Upper lobe of left lung (tissue), 6 donors: ENCODE measurements around the gene KCNIP1. TPM values are rescaled to one million over a fixed set of nuclear protein-coding genes. Genes with fewer than 3 reads are reported as not detected.
A peak's percentile ranks its signal among the peaks of the same experiment; 100 is the strongest.

Experiments
- ATAC-seq, 2 donors: fragments of 200-7000 bp; cut with Tn5 transposase; one replicate each; pipeline ENCODE4 v1.9.1; 2022; ENCODE audit warnings: mild to moderate bottlenecking in 2 of 2, moderate library complexity in 2 of 2; ENCODE audit not compliant: low FRiP score in 2 of 2
- DNase-seq, 2 donors: peaks; one replicate each; pipeline ENCODE4 v3.0.0-alpha.2; 2019 to 2020
- H3K27ac ChIP-seq, 4 donors: fragments of 200-600 bp; sonication (generic); one replicate each; pipeline ENCODE4 v1.5.1; 2016 to 2019
- H3K27me3 ChIP-seq, 4 donors: fragments of 200-600 bp; sonication (generic); one replicate each; pipeline ENCODE4 v1.5.1; 2017 to 2019
- H3K36me3 ChIP-seq, 4 donors: fragments of 200-600 bp; sonication (generic); one replicate each; pipeline ENCODE4 v1.5.1; 2016 to 2019
- H3K4me1 ChIP-seq, 4 donors: fragments of 200-600 bp; sonication (generic); one replicate each; pipeline ENCODE4 v1.5.1; 2018 to 2019
- H3K4me3 ChIP-seq, 4 donors: fragments of 200-600 bp; sonication (generic); one replicate each; pipeline ENCODE4 v1.5.1; 2017 to 2019; ENCODE audit warnings: mild to moderate bottlenecking in 2 of 4, moderate library complexity in 1 of 4
- H3K9me3 ChIP-seq, 4 donors: fragments of 200-600 bp; sonication (generic); one replicate each; pipeline ENCODE4 v1.5.1; 2018 to 2019
- EP300 ChIP-seq, 4 donors: sonication (generic); formaldehyde crosslinking; IDR thresholded peaks; one replicate each; pipeline ENCODE4 v1.5.1; 2017; ENCODE audit warnings: antibody characterized with exemption in 4 of 4, control low read depth in 2 of 4
- POLR2A ChIP-seq, 4 donors: fragments of 450-650 bp; IDR thresholded peaks; one replicate each; pipeline ENCODE4 v1.5.1; 2016 to 2017; ENCODE audit warnings: antibody characterized with exemption in 4 of 4, mild to moderate bottlenecking in 2 of 4
- POLR2AphosphoS5 ChIP-seq, 2 donors: sonication (generic); formaldehyde crosslinking; IDR thresholded peaks; one replicate each; pipeline ENCODE4 v1.5.1; 2017; ENCODE audit warnings: antibody characterized with exemption in 2 of 2
- WGBS, 2 donors: methylation state at CpG; one replicate each; pipeline ENCODE4 v1.1.5; 2017 to 2018; 5-methylcytosine and 5-hydroxymethylcytosine counted together
- total RNA-seq, 6 donors: library from RNA; depleted of rRNA in 4 of 6; stranded (reverse); fragments of >200 nt in 4 of 6; gene quantifications; one replicate each; pipeline versions ENCODE4 v1.1.0 to v1.2.1, GENCODE V29; 2016 to 2021
- TF ChIP-seq, protein P1 (sequence below), 6 experiments: fragments of 450-650 bp in 4 of 6; fragments of 200-600 bp in 2 of 6; sonication (generic) in 2 of 6; IDR thresholded peaks; one replicate each; pipeline ENCODE4 v1.5.1; 2016 to 2019; ENCODE audit warnings: antibody characterized with exemption in 6 of 6
- donor health status: DM: no; HTN: no; CAD: no; lungs with moderate emphysema.
- donor health status: DM: no; HTN: yes; CAD: no; lungs with severe emphysema.

Gene KCNIP1
- total RNA-seq, 6 donors from 2014 or later, result 1.9 to 3.3 (median 2.9) TPM; not detected in 1

DNA sequence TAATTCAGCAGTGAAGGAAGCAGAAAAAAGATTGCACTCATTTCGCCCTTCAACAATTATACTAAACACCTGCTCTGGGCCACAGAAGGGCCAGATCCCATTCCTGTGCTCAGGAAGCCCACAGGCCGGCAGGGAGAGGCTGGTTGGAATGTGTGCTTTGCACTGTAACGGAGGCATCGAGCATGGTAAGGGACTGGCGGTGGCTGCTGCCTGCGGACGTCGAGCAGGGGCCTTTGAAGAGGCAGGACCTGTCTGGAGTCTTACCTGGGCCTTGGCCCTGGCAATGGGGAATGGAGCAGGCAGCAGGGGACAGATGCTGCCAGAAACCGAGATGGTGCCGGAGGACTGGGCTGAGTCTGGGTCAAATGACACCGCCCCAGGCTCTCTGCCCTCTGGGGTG lies 97.8 kb downstream of the KCNIP1 start:
- TF ChIP-seq, protein P1, sequence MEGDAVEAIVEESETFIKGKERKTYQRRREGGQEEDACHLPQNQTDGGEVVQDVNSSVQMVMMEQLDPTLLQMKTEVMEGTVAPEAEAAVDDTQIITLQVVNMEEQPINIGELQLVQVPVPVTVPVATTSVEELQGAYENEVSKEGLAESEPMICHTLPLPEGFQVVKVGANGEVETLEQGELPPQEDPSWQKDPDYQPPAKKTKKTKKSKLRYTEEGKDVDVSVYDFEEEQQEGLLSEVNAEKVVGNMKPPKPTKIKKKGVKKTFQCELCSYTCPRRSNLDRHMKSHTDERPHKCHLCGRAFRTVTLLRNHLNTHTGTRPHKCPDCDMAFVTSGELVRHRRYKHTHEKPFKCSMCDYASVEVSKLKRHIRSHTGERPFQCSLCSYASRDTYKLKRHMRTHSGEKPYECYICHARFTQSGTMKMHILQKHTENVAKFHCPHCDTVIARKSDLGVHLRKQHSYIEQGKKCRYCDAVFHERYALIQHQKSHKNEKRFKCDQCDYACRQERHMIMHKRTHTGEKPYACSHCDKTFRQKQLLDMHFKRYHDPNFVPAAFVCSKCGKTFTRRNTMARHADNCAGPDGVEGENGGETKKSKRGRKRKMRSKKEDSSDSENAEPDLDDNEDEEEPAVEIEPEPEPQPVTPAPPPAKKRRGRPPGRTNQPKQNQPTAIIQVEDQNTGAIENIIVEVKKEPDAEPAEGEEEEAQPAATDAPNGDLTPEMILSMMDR (IDR thresholded peaks at IDR 0.05), result no peak
- DNase-seq (peak in 1 of 2 donors; percentile 50), ATAC-seq (no peak)
- 75 to 80% methylated on average over 10 to 11 of the region's 11 CpGs for WGBS, 2 donors
- Histone ChIP-seq H3K27me3 (no peaks in the 10 kb centered on the region), H3K9me3 (no peaks in the 10 kb centered on the region), H3K4me3 (no peak overlapping the region), H3K36me3 (no peaks in the 10 kb centered on the region), H3K4me1 (peaks cover 3 to 17% (median 9%) of the 10 kb centered on the region in 4 donors), H3K27ac (no peak overlapping the region)

DNA sequence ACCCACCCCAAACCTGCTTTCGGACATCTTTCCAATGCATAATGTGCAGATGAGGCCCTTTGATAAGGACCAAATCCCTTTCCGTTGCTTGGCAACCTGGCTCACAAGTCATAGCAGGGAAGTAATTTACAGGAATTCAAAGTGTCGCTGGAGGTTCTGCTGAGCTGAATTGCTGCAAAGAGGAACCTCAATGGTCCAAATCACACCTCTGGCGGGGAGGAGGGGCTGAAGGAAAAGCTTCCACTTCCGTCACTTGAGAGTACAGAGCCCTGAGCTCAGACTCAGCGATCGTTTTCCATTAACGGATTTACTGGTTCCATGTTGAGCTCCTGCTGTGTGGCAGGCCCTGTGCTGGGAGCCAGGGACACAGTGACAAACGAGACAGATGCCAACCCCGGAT lies 99.3 kb downstream of the KCNIP1 start:
- Histone ChIP-seq H3K4me3 (no peak overlapping the region), H3K4me1 (peaks cover 1 to 6% (median 4%) of the 10 kb centered on the region in 4 donors), H3K9me3 (no peaks in the 10 kb centered on the region), H3K36me3 (no peaks in the 10 kb centered on the region), H3K27ac (no peak overlapping the region), H3K27me3 (no peaks in the 10 kb centered on the region)
- ATAC-seq (no peak), DNase-seq (no peak)
- WGBS, 2 donors, result 82 to 83% methylated on average over 10 of the region's 10 CpGs
- TF ChIP-seq, protein P1 (IDR thresholded peaks at IDR 0.05), result no peak
- TF ChIP-seq EP300 (IDR thresholded peaks at IDR 0.05) (no peak), POLR2A (IDR thresholded peaks at IDR 0.05) (no peak), POLR2AphosphoS5 (IDR thresholded peaks at IDR 0.05) (no peak)

DNA sequence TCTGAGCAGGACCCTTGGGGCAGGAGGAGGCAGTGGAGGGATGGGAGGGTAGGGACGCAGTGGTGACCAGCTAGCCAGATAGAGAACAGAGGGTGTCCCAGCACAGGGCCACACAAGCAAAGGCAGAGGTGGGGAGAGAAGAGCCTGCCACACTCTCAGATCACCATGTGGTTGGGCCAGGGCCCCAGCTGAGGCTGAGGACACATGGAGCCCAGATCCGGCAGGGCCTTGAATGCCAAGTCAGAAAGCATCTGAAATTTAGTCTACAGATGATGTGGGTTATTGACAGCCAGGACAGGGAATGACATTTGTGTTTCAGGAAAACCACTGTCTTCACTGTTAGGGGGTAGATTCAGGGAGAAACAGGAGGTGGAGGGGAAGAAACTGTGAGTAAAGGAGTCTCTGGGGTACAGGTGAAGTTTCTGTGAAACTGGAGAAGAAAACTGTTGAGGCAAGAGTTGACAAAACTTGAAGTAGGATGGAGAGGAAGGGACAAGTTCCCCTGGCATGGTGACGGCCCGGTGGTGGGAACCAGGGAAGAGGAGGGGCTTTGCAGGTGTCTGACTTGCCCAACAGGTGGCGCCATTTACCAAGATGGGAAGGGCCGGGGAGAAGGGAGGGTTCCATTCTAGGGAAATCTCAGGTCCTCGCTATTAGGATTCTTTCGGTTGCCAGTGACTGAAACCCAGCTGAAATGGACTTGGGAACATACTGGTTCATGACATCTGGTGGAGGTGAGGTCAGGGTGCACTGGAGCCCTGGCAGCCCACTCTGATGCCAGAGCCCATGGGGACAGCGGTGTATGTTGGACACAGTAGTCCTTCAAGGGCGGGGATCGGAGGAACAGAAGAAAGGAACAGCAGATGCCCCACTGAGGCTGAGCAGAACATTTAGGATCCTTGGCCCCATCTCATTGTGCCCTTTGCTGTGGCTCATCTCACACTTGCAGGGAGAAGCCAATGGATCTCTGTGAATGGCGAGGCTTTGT lies 100.1 kb downstream of the KCNIP1 start:
- WGBS, 2 donors, result 49 to 51% methylated on average over 11 to 12 of the region's 12 CpGs
- DNase-seq, result no peak

DNA sequence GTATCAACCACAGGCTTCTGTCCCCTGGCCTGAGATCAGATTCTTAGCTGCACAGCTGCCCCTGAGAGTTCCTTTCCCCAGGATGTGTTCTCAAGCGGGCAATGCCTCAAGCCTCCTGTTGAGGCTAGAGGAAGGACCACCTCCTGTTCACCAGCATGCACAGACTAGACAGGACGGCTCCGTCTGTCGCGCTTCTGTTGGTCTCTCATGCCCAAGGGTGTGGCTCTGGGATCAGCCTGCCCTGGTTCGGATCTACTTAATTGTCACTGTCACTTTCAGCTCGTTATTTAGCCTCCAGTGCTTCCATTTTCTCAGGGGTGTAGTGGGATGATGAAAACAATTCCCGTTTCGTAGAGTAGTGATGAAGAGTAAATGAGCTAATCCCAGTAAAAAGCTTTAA lies 103.1 kb downstream of the KCNIP1 start:
- ATAC-seq (no peak), DNase-seq (no peak)
- H3K4me1 ChIP-seq, result no peaks in the 10 kb centered on the region
- 75 to 82% methylated on average over 9 of the region's 9 CpGs for WGBS, 2 donors
- no peaks in the 10 kb centered on the region for H3K27me3 ChIP-seq
- TF ChIP-seq EP300 (IDR thresholded peaks at IDR 0.05), result no peak
- TF ChIP-seq, protein P1 (IDR thresholded peaks at IDR 0.05), result no peak
- TF ChIP-seq POLR2A (IDR thresholded peaks at IDR 0.05), result no peak
- TF ChIP-seq POLR2AphosphoS5 (IDR thresholded peaks at IDR 0.05), result no peak
- H3K4me3 ChIP-seq, result no peak overlapping the region
- H3K27ac ChIP-seq, result no peak overlapping the region
- H3K9me3 ChIP-seq, result no peaks in the 10 kb centered on the region
- H3K36me3 ChIP-seq, result no peaks in the 10 kb centered on the region

More for the DNA sequence above, 100.1 kb downstream of the KCNIP1 start:
- no peaks in the 10 kb centered on the region for H3K27me3 ChIP-seq
- H3K4me3 ChIP-seq, result no peak overlapping the region
- H3K4me1 ChIP-seq, result no peaks in the 10 kb centered on the region
- H3K27ac ChIP-seq, result no peak overlapping the region
- no peaks in the 10 kb centered on the region for H3K36me3 ChIP-seq
- H3K9me3 ChIP-seq, result no peaks in the 10 kb centered on the region
- peak in 1 of 2 donors; percentile 73 for ATAC-seq
- TF ChIP-seq, protein P1 (IDR thresholded peaks at IDR 0.05), result peak in 5 of 6 experiments; percentile 46 to 66 (median 51)
- TF ChIP-seq EP300 (IDR thresholded peaks at IDR 0.05), result no peak
